ENCODE results near the gene PPP1R37. TPM values are rescaled to one million over a fixed set of nuclear protein-coding genes. Genes with fewer than 3 reads are reported as not detected.

PPP1R37 gene
- polyA plus RNA-seq, 1 experiment = 16.1 TPM

DNA sequence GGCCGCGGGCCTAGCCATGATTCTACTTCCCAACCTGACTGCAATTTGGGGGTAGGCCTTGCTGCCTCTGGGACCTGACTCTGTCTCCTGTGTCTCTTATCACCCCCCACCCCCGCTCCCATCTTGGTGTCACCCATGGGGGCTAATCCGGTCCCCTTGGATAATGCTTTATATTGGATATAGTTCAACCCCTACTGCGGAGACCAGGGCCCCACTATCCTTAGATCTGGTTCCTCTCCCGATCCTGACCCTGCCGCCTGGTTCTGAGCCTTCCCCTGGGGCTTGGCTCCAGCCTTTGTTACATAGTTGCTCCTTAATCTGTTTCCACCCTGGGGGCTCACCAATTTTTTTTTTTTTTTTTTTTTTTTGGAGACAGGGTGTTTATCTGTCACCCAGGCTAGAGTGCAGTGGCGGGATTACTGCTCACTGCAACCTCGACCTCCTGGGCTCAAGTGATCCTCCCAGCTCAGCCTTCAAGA is 87.0 kb downstream of the PPP1R37 start:
- CTCF ChIA-PET = interaction anchor here (1.0 to 1.2 kb wide), 2 partner anchors 7 to 82 kb away, joined by 3 read pairs; no protein-coding TSS in a partner anchor
- TF ChIP-seq, protein P1, sequence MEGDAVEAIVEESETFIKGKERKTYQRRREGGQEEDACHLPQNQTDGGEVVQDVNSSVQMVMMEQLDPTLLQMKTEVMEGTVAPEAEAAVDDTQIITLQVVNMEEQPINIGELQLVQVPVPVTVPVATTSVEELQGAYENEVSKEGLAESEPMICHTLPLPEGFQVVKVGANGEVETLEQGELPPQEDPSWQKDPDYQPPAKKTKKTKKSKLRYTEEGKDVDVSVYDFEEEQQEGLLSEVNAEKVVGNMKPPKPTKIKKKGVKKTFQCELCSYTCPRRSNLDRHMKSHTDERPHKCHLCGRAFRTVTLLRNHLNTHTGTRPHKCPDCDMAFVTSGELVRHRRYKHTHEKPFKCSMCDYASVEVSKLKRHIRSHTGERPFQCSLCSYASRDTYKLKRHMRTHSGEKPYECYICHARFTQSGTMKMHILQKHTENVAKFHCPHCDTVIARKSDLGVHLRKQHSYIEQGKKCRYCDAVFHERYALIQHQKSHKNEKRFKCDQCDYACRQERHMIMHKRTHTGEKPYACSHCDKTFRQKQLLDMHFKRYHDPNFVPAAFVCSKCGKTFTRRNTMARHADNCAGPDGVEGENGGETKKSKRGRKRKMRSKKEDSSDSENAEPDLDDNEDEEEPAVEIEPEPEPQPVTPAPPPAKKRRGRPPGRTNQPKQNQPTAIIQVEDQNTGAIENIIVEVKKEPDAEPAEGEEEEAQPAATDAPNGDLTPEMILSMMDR (IDR thresholded peaks at IDR 0.05; ENCODE audit: insufficient read depth, low read depth, low read length) = no peak
- no peaks in the 10 kb centered on the region for H3K27me3 ChIP-seq (ENCODE audit: control insufficient read depth, insufficient read depth, low read length)
- no peak for DNase-seq (ENCODE audit: low read depth)
- peak overlapping the region; percentile 78 for H3K4me3 ChIP-seq (ENCODE audit: low read depth, low read length)
- peaks cover 3% of the 10 kb centered on the region; the same call in 1 of the 2 replicates for H3K36me3 ChIP-seq (ENCODE audit: control insufficient read depth, insufficient read depth, low read length)
- POLR2A ChIA-PET = no interaction called here

DNA sequence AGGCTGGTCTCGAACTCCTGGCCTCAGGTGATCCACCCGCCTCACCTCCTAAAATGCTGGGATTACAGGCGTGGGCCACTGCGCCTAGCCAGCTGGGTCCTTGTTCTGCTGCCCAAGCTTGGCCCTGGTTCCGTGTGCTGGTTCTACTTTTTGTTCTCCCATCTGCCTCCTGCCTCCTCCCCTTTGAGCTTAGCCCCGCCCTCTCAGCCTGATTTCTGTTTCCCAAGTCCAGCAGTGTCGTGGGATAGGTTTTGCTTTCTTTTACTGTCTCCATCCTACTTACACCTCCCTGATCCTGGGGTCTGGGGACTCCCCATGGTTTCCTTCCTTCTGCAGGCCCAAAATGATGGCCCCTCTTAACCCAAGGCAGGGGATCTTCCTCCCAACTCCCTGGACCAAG is 88.0 kb downstream of the PPP1R37 start:
- TF ChIP-seq, protein P1 (IDR thresholded peaks at IDR 0.05; ENCODE audit: insufficient read depth, low read depth, low read length) = no peak
- DNase-seq (ENCODE audit: low read depth) = no peak
- Histone ChIP-seq H3K27me3 (ENCODE audit: control insufficient read depth, insufficient read depth, low read length) (no peaks in the 10 kb centered on the region), H3K4me3 (ENCODE audit: low read depth, low read length) (no peak overlapping the region), H3K36me3 (ENCODE audit: control insufficient read depth, insufficient read depth, low read length) (peaks cover 3% of the 10 kb centered on the region; the same call in 1 of the 2 replicates)
- ChIA-PET POLR2A (no interaction called here), CTCF (no interaction called here)

DNA sequence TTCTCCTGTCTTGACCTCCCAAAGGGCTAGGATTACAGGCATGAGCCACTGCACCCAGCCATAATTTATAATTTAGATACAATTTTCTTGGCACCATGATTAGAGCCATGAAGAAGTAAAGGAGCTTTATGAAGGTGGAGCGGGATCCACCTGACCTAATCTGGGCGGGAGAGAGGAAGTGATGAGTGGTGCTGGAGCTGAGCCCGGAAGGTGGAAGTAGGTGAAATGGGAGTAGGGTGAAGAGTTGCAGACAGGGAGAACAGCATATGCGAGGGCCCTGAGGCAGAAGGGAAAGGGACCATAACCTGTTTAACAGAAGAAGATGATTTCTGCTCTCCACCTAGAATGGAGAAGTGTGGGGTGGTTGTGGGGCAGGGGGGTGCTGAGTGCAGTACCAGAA is 89.8 kb downstream of the PPP1R37 start:
- TF ChIP-seq, protein P1 (IDR thresholded peaks at IDR 0.05; ENCODE audit: insufficient read depth, low read depth, low read length) = no peak
- ChIA-PET CTCF (interaction anchor here (0.8 kb wide), 2 partner anchors 14 to 65 kb away, joined by 3 read pairs; no protein-coding TSS in a partner anchor), POLR2A (no interaction called here)
- H3K27me3 ChIP-seq (ENCODE audit: control insufficient read depth, insufficient read depth, low read length) = no peaks in the 10 kb centered on the region
- DNase-seq (ENCODE audit: low read depth) = no peak
- H3K4me3 ChIP-seq (ENCODE audit: low read depth, low read length) = no peak overlapping the region
- peaks cover 3% of the 10 kb centered on the region; the same call in 1 of the 2 replicates for H3K36me3 ChIP-seq (ENCODE audit: control insufficient read depth, insufficient read depth, low read length)

DNA sequence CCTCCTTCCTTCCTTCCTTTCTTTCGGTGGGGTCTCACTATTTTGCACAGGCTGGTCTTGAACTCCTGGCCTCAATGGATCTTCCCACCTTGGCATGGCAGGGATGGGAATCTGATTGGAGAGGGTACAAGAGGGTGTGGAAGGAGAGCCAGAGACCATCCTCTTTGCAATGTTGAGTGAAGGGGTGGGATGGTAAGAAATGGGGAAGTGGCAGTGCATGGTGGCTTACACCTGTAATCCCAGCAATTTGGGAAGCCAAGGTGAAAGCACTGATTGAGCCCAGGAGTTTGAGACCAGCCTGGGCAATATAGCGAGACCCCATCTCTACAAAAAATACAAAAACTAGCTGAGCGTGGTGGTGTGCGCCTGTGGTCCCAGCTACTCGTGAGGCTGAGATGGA is 91.1 kb downstream of the PPP1R37 start:
- Histone ChIP-seq H3K4me3 (ENCODE audit: low read depth, low read length) (no peak overlapping the region), H3K36me3 (ENCODE audit: control insufficient read depth, insufficient read depth, low read length) (peaks cover 3% of the 10 kb centered on the region; the same call in 1 of the 2 replicates), H3K27me3 (ENCODE audit: control insufficient read depth, insufficient read depth, low read length) (no peaks in the 10 kb centered on the region)
- POLR2A ChIA-PET = no interaction called here
- DNase-seq (ENCODE audit: low read depth) = no peak
- CTCF ChIA-PET = no interaction called here
- TF ChIP-seq, protein P1 (IDR thresholded peaks at IDR 0.05; ENCODE audit: insufficient read depth, low read depth, low read length) = no peak

DNA sequence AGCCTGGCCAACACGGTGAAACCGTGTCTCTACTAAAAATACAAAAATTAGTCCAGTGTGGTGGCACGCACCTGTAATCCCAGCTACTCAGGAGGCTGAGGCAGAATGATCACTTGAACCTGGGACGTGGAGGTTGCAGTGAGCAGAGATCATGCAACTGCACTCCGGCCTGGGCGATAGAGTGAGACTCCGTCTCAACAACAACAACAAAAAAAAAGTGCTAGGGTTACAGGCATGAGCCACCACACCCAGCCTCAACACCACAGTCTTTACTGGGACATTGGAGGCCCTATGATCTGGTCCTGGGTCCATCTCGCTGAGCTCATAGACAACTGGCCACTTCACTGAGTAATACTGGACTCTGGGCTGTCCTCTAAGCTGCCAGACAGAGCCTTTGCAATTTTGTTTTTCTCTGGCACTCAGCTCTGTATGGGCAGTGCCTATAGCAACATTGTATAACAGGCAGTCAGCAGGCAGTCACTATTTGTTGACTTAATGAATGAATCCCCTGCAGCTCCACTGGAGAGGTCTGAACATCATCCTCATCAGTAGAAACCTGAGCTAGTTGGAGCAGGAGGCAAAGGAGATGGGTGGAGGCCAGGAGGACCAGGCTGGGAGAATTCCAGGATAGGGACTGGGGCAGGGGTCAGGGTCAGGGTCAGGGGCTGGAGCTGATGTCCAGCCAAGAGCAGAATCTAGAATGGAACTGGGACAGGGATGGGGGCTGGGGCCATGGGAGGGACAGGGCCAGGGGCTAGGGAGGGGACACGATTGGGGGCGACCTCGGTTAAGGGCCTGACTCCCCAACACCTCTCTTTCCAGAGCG is 93.7 kb downstream of the PPP1R37 start:
- CTCF ChIA-PET = interaction anchor here (0.7 to 1.4 kb wide), 6 partner anchors 8 to 59 kb away, joined by 3 to 5 read pairs (median 4); partner anchors contain the start of gene BLOC1S3
- H3K4me3 ChIP-seq (ENCODE audit: low read depth, low read length) = no peak overlapping the region
- POLR2A ChIA-PET = no interaction called here
- DNase-seq (ENCODE audit: low read depth) = no peak
- no peaks in the 10 kb centered on the region for H3K36me3 ChIP-seq (ENCODE audit: control insufficient read depth, insufficient read depth, low read length)
- TF ChIP-seq, protein P1 (IDR thresholded peaks at IDR 0.05; ENCODE audit: insufficient read depth, low read depth, low read length) = no peak
- H3K27me3 ChIP-seq (ENCODE audit: control insufficient read depth, insufficient read depth, low read length) = no peaks in the 10 kb centered on the region

Data from BJ (cell line).